ENCODE data around the gene LOC101059915.
"Not testable (repeated sequence)": the region's sequence is repeated elsewhere in the genome, so short reads cannot be mapped to it uniquely, and the experiment has no call there.

- TF ChIP-seq POLR2A (IDR thresholded peaks at IDR 0.05; ENCODE audit: low read depth, low read length); TAF1 (IDR thresholded peaks at IDR 0.05; ENCODE audit: borderline replicate concordance, low read depth, low read length); POLR2AphosphoS5 (IDR thresholded peaks at IDR 0.05; ENCODE audit: low read depth, low read length): not testable (repeated sequence)
Measured at GRCh38 chrX:71644406-71644805, 22.9 kb upstream of the LOC101059915 start.
